Vagina (tissue), 2 donors: ENCODE results near the gene NDRG2. TPM values are rescaled to one million over a fixed set of nuclear protein-coding genes. Genes with fewer than 3 reads are reported as not detected.
A peak's percentile ranks its signal among the peaks of the same experiment; 100 is the strongest.

Experiments
- DNase-seq, 2 donors: peaks; one replicate each; pipeline ENCODE4 v3.0.0-alpha.2; 2017; ENCODE audit errors: extremely low spot score in 2 of 2
- H3K27ac ChIP-seq: fragments of 200-600 bp; sonication (generic); one replicate; pipeline ENCODE4 v1.5.1; 2019
- H3K27me3 ChIP-seq: fragments of 200-600 bp; sonication (generic); one replicate; pipeline ENCODE4 v1.5.1; 2019
- H3K36me3 ChIP-seq, 2 donors: fragments of 200-600 bp; sonication (generic); one replicate each; pipeline ENCODE4 v1.5.1; 2017 to 2019
- H3K4me1 ChIP-seq: fragments of 200-600 bp; sonication (generic); one replicate; pipeline ENCODE4 v1.5.1; 2019
- H3K4me3 ChIP-seq, 2 donors: fragments of 200-600 bp; sonication (generic); 1 replicate in 1 of 2; 2 replicates in 1 of 2; pipeline ENCODE4 v1.5.1; 2016 to 2019
- H3K9me3 ChIP-seq: fragments of 200-600 bp; sonication (generic); one replicate; pipeline ENCODE4 v1.5.1; 2019
- POLR2A ChIP-seq, 2 donors: fragments of 450-650 bp; IDR thresholded peaks; one replicate each; pipeline ENCODE4 v1.6.1; 2017; ENCODE audit warnings: antibody characterized with exemption in 2 of 2, mild to moderate bottlenecking in 2 of 2, moderate library complexity in 2 of 2
- POLR2AphosphoS5 ChIP-seq, 2 donors: sonication (generic); formaldehyde crosslinking; IDR thresholded peaks; one replicate each; pipeline ENCODE4 v1.9.0; 2017; ENCODE audit warnings: antibody characterized with exemption in 2 of 2, mild to moderate bottlenecking in 2 of 2, low read depth in 1 of 2; ENCODE audit not compliant: insufficient read depth in 1 of 2
- intact Hi-C: fragments of 100-400 bp; cut with DNase I; formaldehyde crosslinking; loops from one replicate; pipeline ENCODE4 v1.15.1; 2023
- total RNA-seq: library from RNA; depleted of rRNA; stranded (reverse); fragments of >200 nt; gene quantifications from one replicate; pipeline ENCODE4 v1.2.3, GENCODE V29; 2016
- TF ChIP-seq, protein P1 (sequence below), 3 experiments: fragments of 450-650 bp in 2 of 3; fragments of 200-600 bp in 1 of 3; sonication (generic) in 1 of 3; IDR thresholded peaks; one replicate each; pipeline ENCODE4 v1.5.1; 2017 to 2019; ENCODE audit warnings: antibody characterized with exemption in 3 of 3, mild to moderate bottlenecking in 2 of 3, moderate library complexity in 2 of 3

The NDRG2 gene
- total RNA-seq, 1 donor from 2014 or later: 307 TPM

DNA sequence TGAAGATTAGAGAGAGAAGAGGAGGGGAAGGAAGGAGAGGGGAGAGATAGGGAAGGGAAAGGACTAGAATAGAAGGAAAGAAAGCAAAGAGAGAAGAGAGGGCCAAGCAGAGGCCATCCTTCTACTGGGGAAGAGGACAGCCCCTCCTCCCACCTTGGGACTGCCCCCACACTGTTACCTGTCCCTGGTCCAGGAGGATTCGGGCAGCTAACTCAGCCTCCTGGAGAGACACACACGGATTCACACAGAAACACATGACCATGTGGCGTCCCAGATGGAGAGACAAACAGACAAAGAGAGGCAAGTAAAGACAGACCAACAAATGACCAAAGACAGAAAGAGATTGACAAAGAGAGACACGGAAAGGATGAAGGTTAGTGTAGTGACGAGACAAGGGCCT lies 2.2 kb downstream of the NDRG2 start:
- peaks cover 73% of the 10 kb centered on the region for H3K4me1 ChIP-seq
- intact Hi-C loops: no loop called here
- H3K27me3 ChIP-seq: no peaks in the 10 kb centered on the region
- no peaks in the 10 kb centered on the region for H3K9me3 ChIP-seq
- H3K27ac ChIP-seq: peak overlapping the region; percentile 99
- TF ChIP-seq POLR2AphosphoS5 (IDR thresholded peaks at IDR 0.05; ENCODE audit: insufficient read depth in 1 of 2, low read depth in 1 of 2) (no peak), POLR2A (IDR thresholded peaks at IDR 0.05) (no peak)
- TF ChIP-seq, protein P1, sequence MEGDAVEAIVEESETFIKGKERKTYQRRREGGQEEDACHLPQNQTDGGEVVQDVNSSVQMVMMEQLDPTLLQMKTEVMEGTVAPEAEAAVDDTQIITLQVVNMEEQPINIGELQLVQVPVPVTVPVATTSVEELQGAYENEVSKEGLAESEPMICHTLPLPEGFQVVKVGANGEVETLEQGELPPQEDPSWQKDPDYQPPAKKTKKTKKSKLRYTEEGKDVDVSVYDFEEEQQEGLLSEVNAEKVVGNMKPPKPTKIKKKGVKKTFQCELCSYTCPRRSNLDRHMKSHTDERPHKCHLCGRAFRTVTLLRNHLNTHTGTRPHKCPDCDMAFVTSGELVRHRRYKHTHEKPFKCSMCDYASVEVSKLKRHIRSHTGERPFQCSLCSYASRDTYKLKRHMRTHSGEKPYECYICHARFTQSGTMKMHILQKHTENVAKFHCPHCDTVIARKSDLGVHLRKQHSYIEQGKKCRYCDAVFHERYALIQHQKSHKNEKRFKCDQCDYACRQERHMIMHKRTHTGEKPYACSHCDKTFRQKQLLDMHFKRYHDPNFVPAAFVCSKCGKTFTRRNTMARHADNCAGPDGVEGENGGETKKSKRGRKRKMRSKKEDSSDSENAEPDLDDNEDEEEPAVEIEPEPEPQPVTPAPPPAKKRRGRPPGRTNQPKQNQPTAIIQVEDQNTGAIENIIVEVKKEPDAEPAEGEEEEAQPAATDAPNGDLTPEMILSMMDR (IDR thresholded peaks at IDR 0.05): no peak
- H3K36me3 ChIP-seq: peaks cover 0 to 37% of the 10 kb centered on the region in 2 donors
- H3K4me3 ChIP-seq: peak overlapping the region; percentile 72 to 96
- no peak for DNase-seq

DNA sequence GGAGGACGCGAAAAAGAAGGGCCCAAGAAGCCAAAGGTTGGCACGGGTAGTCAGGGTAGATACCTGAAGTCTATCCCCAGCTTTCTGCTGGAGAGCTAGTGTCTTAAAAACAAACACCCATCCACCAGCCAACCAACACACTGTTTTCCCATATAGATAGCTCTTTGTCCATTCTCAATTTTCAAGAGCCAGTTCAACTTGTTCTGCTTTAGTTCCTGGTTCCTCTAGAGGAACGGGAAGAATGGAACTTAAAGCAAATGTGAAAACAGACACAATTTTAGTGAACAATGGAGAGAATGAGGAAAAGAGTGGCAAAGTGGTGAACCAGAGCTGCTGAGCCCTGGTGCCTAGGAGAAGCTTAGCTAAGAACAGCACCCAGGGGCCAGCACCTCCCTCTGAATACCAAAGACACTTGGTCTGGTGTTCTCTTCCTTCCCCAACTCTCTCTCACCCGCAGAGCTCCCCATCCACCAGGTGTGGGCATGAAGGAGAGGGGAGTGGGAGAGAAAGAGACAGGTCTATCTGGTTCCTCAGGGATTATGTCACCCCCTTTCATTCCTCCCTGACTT lies 3.8 kb downstream of the NDRG2 start:
- Histone ChIP-seq H3K9me3 (no peaks in the 10 kb centered on the region), H3K4me3 (no peak overlapping the region), H3K27ac (peak overlapping the region; percentile 99), H3K27me3 (no peaks in the 10 kb centered on the region), H3K4me1 (peaks cover 57% of the 10 kb centered on the region), H3K36me3 (peaks cover 0 to 46% of the 10 kb centered on the region in 2 donors)
- no peak for TF ChIP-seq POLR2AphosphoS5 (IDR thresholded peaks at IDR 0.05; ENCODE audit: insufficient read depth in 1 of 2, low read depth in 1 of 2)
- TF ChIP-seq POLR2A (IDR thresholded peaks at IDR 0.05): no peak
- TF ChIP-seq, protein P1 (IDR thresholded peaks at IDR 0.05): no peak
- intact Hi-C loops: no loop called here
- no peak for DNase-seq

- H3K9me3 ChIP-seq: no peaks in the 10 kb centered on the region
- intact Hi-C loops: loop anchor here (5.0 kb wide), 1 partner anchor 73 kb away; no protein-coding TSS in a partner anchor
- H3K27ac ChIP-seq: no peak overlapping the region
- H3K4me3 ChIP-seq: no peak overlapping the region
- no peak for DNase-seq
- H3K36me3 ChIP-seq: peaks cover 0 to 46% of the 10 kb centered on the region in 2 donors
- H3K27me3 ChIP-seq: no peaks in the 10 kb centered on the region
- TF ChIP-seq POLR2A (IDR thresholded peaks at IDR 0.05) (no peak), POLR2AphosphoS5 (IDR thresholded peaks at IDR 0.05; ENCODE audit: insufficient read depth in 1 of 2, low read depth in 1 of 2) (no peak)
- TF ChIP-seq, protein P1 (IDR thresholded peaks at IDR 0.05): no peak
- H3K4me1 ChIP-seq: peaks cover 47% of the 10 kb centered on the region
Measured at GRCh38 chr14:21019366-21019765, 5.5 kb downstream of the NDRG2 start.

DNA sequence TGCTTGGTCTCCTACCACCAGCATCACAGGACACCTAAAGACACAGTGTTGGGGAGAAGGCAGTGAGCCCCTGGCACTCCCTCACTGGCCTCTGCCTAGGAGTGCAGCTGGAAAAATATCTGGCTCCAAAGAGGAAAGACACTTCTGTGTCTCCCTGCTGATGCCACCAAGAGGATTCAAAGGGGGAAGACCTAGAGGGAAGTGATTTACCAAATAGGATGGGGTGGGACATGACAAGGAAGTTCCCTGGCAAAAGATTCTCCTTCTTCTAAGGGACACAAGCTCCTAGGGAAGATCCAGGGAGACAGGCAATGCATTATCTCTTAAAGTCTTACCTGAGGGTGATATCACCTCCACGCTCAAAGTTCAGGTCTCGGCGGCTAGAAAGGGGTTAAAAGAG lies 6.1 kb downstream of the NDRG2 start:
- no peak for TF ChIP-seq POLR2AphosphoS5 (IDR thresholded peaks at IDR 0.05; ENCODE audit: insufficient read depth in 1 of 2, low read depth in 1 of 2)
- TF ChIP-seq, protein P1 (IDR thresholded peaks at IDR 0.05): no peak
- no peak for TF ChIP-seq POLR2A (IDR thresholded peaks at IDR 0.05)
- DNase-seq: no peak
- Histone ChIP-seq H3K36me3 (peaks cover 0 to 46% of the 10 kb centered on the region in 2 donors), H3K27me3 (no peaks in the 10 kb centered on the region), H3K9me3 (no peaks in the 10 kb centered on the region), H3K4me3 (no peak overlapping the region), H3K4me1 (peaks cover 41% of the 10 kb centered on the region), H3K27ac (no peak overlapping the region)
- intact Hi-C loops: loop anchor here (5.0 kb wide), 1 partner anchor 74 kb away; no protein-coding TSS in a partner anchor

DNA sequence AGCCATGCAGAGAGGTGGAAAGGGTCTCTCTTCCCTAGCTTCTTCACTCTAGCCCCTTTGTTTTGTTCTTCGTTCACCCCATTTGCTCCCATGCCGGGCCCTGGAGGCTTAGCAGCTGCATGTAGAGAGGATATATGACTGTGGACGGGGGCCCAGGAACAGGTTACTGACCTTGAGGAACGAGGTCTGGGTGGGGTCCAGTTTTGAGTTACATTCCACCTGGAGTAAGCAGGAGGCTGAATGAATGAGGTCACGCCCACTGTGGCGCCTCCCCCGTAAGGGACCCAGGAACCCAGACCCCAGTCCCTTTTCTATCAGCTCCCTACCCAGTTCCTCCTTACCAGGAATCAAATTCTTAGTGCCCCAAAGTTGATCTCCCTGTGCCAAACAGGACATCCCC lies 6.6 kb downstream of the NDRG2 start:
- no peak for TF ChIP-seq POLR2A (IDR thresholded peaks at IDR 0.05)
- TF ChIP-seq POLR2AphosphoS5 (IDR thresholded peaks at IDR 0.05; ENCODE audit: insufficient read depth in 1 of 2, low read depth in 1 of 2): no peak
- TF ChIP-seq, protein P1 (IDR thresholded peaks at IDR 0.05): no peak
- no peak for DNase-seq
- no peaks in the 10 kb centered on the region for H3K9me3 ChIP-seq
- H3K27ac ChIP-seq: no peak overlapping the region
- H3K36me3 ChIP-seq: peaks cover 0 to 46% of the 10 kb centered on the region in 2 donors
- peaks cover 36% of the 10 kb centered on the region for H3K4me1 ChIP-seq
- intact Hi-C loops: loop anchor here (5.0 kb wide), 1 partner anchor 74 kb away; no protein-coding TSS in a partner anchor
- no peak overlapping the region for H3K4me3 ChIP-seq
- no peaks in the 10 kb centered on the region for H3K27me3 ChIP-seq
